PC-3 (cell line): Measurements from ENCODE around the gene FAM47E. TPM values are rescaled to one million over a fixed set of nuclear protein-coding genes. Genes with fewer than 3 reads are reported as not detected.

ENCODE experiments used
- ATAC-seq: fragments of 200-7000 bp; cut with Tn5 transposase; 2 replicates; pipeline ENCODE4 v1.9.1; 2020; ENCODE audit warnings: mild to moderate bottlenecking, moderate library complexity
- BruUV-seq: library from RNA; stranded (reverse); fragments of 400-500 nt; replicated peaks from 2 replicates; lab custom pipeline; 2021; lab: Mats Ljungman, UMichigan
- CTCF ChIA-PET: fragments of 300-600 bp; sonication (Branson Sonifier 250); formaldehyde crosslinking; loops from one replicate; lab custom pipeline; 2022; ENCODE audit warnings: antibody characterized with exemption; lab: Charles Lee
- POLR2A ChIA-PET: fragments of 300-600 bp; sonication (Branson Sonifier 250); formaldehyde crosslinking; loops from one replicate; lab custom pipeline; 2022; ENCODE audit warnings: antibody characterized with exemption; ENCODE audit not compliant: unreplicated experiment; lab: Charles Lee
- DNase-seq: peaks from one replicate; pipeline ENCODE4 v3.0.0-alpha.2; 2015
- H2AFZ ChIP-seq: fragments of 300-600 bp; sonication (generic); 2 replicates; pipeline ENCODE4 v1.6.0; 2016; ENCODE audit warnings: antibody characterized with exemption, low read length
- H3F3A ChIP-seq: fragments of 300-600 bp; sonication (generic); one replicate; pipeline ENCODE4 v1.6.0; 2017; ENCODE audit warnings: antibody characterized with exemption, low read length, control low read depth, mild to moderate bottlenecking; ENCODE audit not compliant: unreplicated experiment
- H3K27ac ChIP-seq: fragments of 300-600 bp; sonication (generic); 2 replicates; pipeline ENCODE4 v1.5.1; 2016; ENCODE audit warnings: mild to moderate bottlenecking, low read length
- H3K27me3 ChIP-seq: fragments of 300-600 bp; sonication (generic); 2 replicates; pipeline ENCODE4 v1.6.1; 2016; ENCODE audit warnings: low read length, mixed read lengths
- H3K36me3 ChIP-seq: fragments of 300-600 bp; sonication (generic); 2 replicates; pipeline ENCODE4 v1.6.1; 2016; ENCODE audit warnings: low read depth, mixed run types, low read length, mixed read lengths
- H3K4me1 ChIP-seq: fragments of 300-600 bp; sonication (generic); 2 replicates; pipeline ENCODE4 v1.5.1; 2016; ENCODE audit warnings: low read length; ENCODE audit not compliant: insufficient read depth
- H3K4me2 ChIP-seq: fragments of 300-600 bp; sonication (generic); 2 replicates; pipeline ENCODE4 v1.6.0; 2016; ENCODE audit warnings: low read length
- H3K4me3 ChIP-seq: fragments of 300-600 bp; sonication (generic); 2 replicates; pipeline ENCODE4 v1.5.1; 2016; ENCODE audit warnings: mild to moderate bottlenecking, low read length, mixed read lengths
- H3K79me2 ChIP-seq: fragments of 300-600 bp; sonication (generic); 2 replicates; pipeline ENCODE4 v1.6.1; 2017; ENCODE audit warnings: low read length, mixed read lengths
- H3K9ac ChIP-seq: fragments of 300-600 bp; sonication (generic); 2 replicates; pipeline ENCODE4 v1.6.0; 2016; ENCODE audit warnings: mild to moderate bottlenecking, low read length
- H3K9me2 ChIP-seq: fragments of 300-600 bp; sonication (generic); replicated peaks from 2 replicates; pipeline ENCODE4 v1.6.1; 2016; ENCODE audit warnings: mixed run types, low read length, mixed read lengths
- H3K9me3 ChIP-seq: fragments of 300-600 bp; sonication (generic); 2 replicates; pipeline ENCODE4 v1.6.1; 2016; ENCODE audit warnings: low read length, mixed read lengths
- H4K20me1 ChIP-seq: fragments of 300-600 bp; sonication (generic); 2 replicates; pipeline ENCODE4 v1.6.1; 2016; ENCODE audit warnings: low read length, mixed read lengths
- EZH2 ChIP-seq: fragments of 300-600 bp; sonication (generic); IDR thresholded peaks from one replicate; pipeline ENCODE4 v1.6.1; 2017; ENCODE audit warnings: antibody characterized with exemption, mild to moderate bottlenecking, low read length; ENCODE audit not compliant: unreplicated experiment
- EZH2phosphoT487 ChIP-seq: fragments of 300-600 bp; sonication (generic); IDR thresholded peaks from 2 replicates; pipeline ENCODE4 v1.6.1; 2018; ENCODE audit warnings: mild to moderate bottlenecking, antibody characterized with exemption, low read length, borderline replicate concordance
- intact Hi-C: fragments of 100-400 bp; cut with micrococcal nuclease; formaldehyde crosslinking; loops from 2 replicates; pipeline ENCODE4 v1.9.0; 2023
- total RNA-seq: library from RNA; depleted of rRNA; stranded (reverse); fragments of >200 nt; gene quantifications from 2 replicates; pipeline ENCODE4 v1.2.3, GENCODE V29; 2014
- TF ChIP-seq, protein P1 (sequence below): fragments of 300-600 bp; sonication (generic); conservative IDR thresholded peaks from 2 replicates; pipeline ENCODE4 v1.5.1; 2017; ENCODE audit warnings: antibody characterized with exemption, low read depth, mild to moderate bottlenecking, low read length

FAM47E gene
- total RNA-seq, 1 experiment from 2014 or later, result 0.91 TPM

DNA sequence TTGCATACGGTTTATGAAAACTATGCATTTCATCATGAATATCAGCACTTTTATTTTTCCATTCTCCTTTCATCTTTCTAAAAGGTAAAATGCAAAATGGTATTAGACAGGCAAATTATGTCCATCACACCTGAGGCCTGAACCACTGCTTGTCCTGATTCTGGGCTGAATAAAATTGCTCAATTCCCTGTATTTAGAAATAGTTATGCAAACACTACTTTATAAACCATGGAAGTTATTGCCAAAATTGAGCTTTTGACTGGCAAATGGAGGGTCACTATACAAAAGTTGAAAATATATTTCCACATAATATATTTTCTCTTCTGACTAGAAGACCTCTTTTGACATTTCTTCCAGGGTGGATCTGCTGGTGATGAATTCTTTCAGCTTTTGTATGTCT, 21.1 kb downstream of the FAM47E start:
- Histone ChIP-seq H2AFZ (no peak overlapping the region), H3K9me3 (no peaks in the 10 kb centered on the region), H3K79me2 (no peaks in the 10 kb centered on the region), H3K27ac (no peak overlapping the region), H3K9me2 (no peaks in the 10 kb centered on the region), H3K4me3 (no peak overlapping the region), H4K20me1 (no peaks in the 10 kb centered on the region), H3K9ac (no peak overlapping the region), H3K4me1 (peaks cover 11% of the 10 kb centered on the region), H3K36me3 (no peaks in the 10 kb centered on the region), H3F3A (no peaks in the 10 kb centered on the region), H3K4me2 (no peak overlapping the region), H3K27me3 (no peaks in the 10 kb centered on the region)
- BruUV-seq, result no TSS peak
- ATAC-seq (no peak), DNase-seq (no peak)
- intact Hi-C loops, result no loop called here
- TF ChIP-seq, protein P1, sequence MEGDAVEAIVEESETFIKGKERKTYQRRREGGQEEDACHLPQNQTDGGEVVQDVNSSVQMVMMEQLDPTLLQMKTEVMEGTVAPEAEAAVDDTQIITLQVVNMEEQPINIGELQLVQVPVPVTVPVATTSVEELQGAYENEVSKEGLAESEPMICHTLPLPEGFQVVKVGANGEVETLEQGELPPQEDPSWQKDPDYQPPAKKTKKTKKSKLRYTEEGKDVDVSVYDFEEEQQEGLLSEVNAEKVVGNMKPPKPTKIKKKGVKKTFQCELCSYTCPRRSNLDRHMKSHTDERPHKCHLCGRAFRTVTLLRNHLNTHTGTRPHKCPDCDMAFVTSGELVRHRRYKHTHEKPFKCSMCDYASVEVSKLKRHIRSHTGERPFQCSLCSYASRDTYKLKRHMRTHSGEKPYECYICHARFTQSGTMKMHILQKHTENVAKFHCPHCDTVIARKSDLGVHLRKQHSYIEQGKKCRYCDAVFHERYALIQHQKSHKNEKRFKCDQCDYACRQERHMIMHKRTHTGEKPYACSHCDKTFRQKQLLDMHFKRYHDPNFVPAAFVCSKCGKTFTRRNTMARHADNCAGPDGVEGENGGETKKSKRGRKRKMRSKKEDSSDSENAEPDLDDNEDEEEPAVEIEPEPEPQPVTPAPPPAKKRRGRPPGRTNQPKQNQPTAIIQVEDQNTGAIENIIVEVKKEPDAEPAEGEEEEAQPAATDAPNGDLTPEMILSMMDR, result no peak
- TF ChIP-seq EZH2phosphoT487, result no peak
- TF ChIP-seq EZH2, result no peak
- ChIA-PET CTCF (no interaction called here), POLR2A (no interaction called here)

DNA sequence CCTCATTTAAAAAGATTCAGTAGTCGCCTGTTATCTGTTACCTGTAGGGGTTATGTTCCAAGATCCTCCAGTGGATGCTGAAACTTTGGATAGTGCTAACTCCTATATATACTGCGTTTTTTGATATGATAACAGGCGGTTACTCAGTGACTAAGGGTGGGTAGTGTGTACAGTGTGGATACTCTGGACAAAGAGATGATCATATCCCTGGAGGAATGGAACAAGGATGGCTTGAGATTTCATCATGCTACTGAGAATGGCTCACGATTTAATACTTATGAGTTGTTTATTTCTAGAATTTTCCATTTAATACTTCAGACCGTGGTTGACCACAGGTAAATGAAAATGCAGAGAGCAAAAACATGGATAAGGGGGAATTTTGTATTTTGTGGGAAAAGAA, 21.5 kb downstream of the FAM47E start:
- TF ChIP-seq EZH2phosphoT487, result no peak
- TF ChIP-seq, protein P1, result no peak
- no peak for TF ChIP-seq EZH2
- no peaks in the 10 kb centered on the region for H3K27me3 ChIP-seq

DNA sequence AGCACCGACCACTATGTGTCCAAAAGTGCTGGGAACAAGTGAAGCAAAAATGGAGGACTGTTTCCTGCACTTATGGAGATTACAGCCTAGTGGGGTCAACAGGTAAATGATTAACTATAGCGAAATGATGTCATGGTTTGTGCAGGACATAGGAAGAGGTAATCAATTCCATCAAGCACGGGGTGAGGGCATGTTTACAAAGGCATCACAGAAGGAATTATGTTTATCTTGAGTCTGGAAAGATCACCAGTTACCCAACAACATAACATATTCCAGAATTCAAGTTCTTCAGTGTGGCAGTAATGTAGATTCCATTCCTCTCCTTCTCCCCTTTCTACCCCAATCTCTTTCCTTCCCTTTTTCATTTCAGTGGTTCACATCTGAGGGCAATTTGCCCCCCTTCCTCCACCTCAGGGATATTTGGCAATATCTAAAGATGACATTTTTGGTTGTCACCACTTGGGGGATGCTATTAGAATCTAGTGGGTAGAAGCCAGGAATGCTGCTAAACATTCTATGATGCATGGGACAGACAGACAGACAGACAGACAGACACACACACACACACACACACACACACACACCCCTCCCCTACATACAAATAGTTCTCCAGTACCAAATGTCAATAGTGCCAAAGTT, 24.1 kb downstream of the FAM47E start:
- Histone ChIP-seq H3K79me2 (no peaks in the 10 kb centered on the region), H3K9ac (no peak overlapping the region), H2AFZ (no peak overlapping the region), H3K4me1 (peaks cover 18% of the 10 kb centered on the region), H3K4me3 (no peak overlapping the region), H3K36me3 (no peaks in the 10 kb centered on the region), H3F3A (no peaks in the 10 kb centered on the region), H3K9me3 (no peaks in the 10 kb centered on the region), H3K27me3 (no peaks in the 10 kb centered on the region), H4K20me1 (no peaks in the 10 kb centered on the region), H3K9me2 (no peaks in the 10 kb centered on the region), H3K4me2 (no peak overlapping the region), H3K27ac (no peak overlapping the region)
- ChIA-PET CTCF (no interaction called here), POLR2A (no interaction called here)
- BruUV-seq, result no TSS peak
- peak; percentile 13 for DNase-seq
- ATAC-seq, result no peak
- TF ChIP-seq EZH2 (no peak), EZH2phosphoT487 (no peak)
- TF ChIP-seq, protein P1, result 0 out of 2 replicates have a peak, but pooled peaks have one; percentile 15
- intact Hi-C loops, result no loop called here

More for the DNA sequence above, 21.5 kb downstream of the FAM47E start:
- H3K9me3 ChIP-seq, result no peaks in the 10 kb centered on the region
- H3K9ac ChIP-seq, result no peak overlapping the region
- H4K20me1 ChIP-seq, result no peaks in the 10 kb centered on the region
- H3K27ac ChIP-seq, result no peak overlapping the region
- H3K4me2 ChIP-seq, result no peak overlapping the region
- H3K4me1 ChIP-seq, result peaks cover 15% of the 10 kb centered on the region
- no peaks in the 10 kb centered on the region for H3K36me3 ChIP-seq
- intact Hi-C loops, result no loop called here
- H3K4me3 ChIP-seq, result no peak overlapping the region
- POLR2A ChIA-PET, result no interaction called here
- BruUV-seq, result no TSS peak
- no peaks in the 10 kb centered on the region for H3K9me2 ChIP-seq
- no peaks in the 10 kb centered on the region for H3K79me2 ChIP-seq
- CTCF ChIA-PET, result no interaction called here
- DNase-seq (no peak), ATAC-seq (no peak)
- H2AFZ ChIP-seq, result no peak overlapping the region
- H3F3A ChIP-seq, result no peaks in the 10 kb centered on the region
